Mesendoderm (in vitro differentiated cells): ENCODE results near the gene PSKH1.

Experiments used
- DNase-seq: peaks from one replicate; pipeline ENCODE4 v3.0.0; 2013
- H2AK5ac ChIP-seq: 2 replicates; pipeline ENCODE4 v1.6.1; 2013; ENCODE audit warnings: low read length, inconsistent platforms
- H2BK120ac ChIP-seq: 2 replicates; pipeline ENCODE4 v1.6.1; 2013; ENCODE audit warnings: low read depth, mild to moderate bottlenecking, low read length, moderate library complexity, mixed read lengths
- H2BK15ac ChIP-seq: replicated peaks from 2 replicates; pipeline ENCODE4 v1.6.1; 2013; ENCODE audit warnings: low read depth, mild to moderate bottlenecking, moderate library complexity
- H2BK5ac ChIP-seq: 2 replicates; pipeline ENCODE4 v1.6.1; 2013; ENCODE audit warnings: low read length, inconsistent platforms
- H3K18ac ChIP-seq: 2 replicates; pipeline ENCODE4 v1.6.1; 2013; ENCODE audit warnings: mild to moderate bottlenecking, low read length, mixed read lengths
- H3K23ac ChIP-seq: one replicate; pipeline ENCODE4 v1.6.1; 2013; ENCODE audit warnings: low read length
- H3K27ac ChIP-seq: 2 replicates; pipeline ENCODE4 v1.5.1; 2013; ENCODE audit warnings: low read depth, mild to moderate bottlenecking, inconsistent platforms, low read length, moderate library complexity
- H3K27me3 ChIP-seq: 2 replicates; pipeline ENCODE4 v1.6.1; 2013; ENCODE audit warnings: low read length, control low read depth, mild to moderate bottlenecking, inconsistent platforms; ENCODE audit not compliant: insufficient read depth, poor library complexity
- H3K36me3 ChIP-seq: 2 replicates; pipeline ENCODE4 v1.6.1; 2013; ENCODE audit warnings: low read length, inconsistent platforms; ENCODE audit not compliant: control insufficient read depth, insufficient read depth
- H3K4ac ChIP-seq: one replicate; pipeline ENCODE4 v1.6.1; 2013; ENCODE audit warnings: low read depth, mild to moderate bottlenecking, low read length, moderate library complexity
- H3K4me1 ChIP-seq: 2 replicates; pipeline ENCODE4 v1.6.1; 2013; ENCODE audit warnings: low read depth, low read length, inconsistent platforms; ENCODE audit not compliant: control insufficient read depth
- H3K4me2 ChIP-seq: 2 replicates; pipeline ENCODE4 v1.6.1; 2013; ENCODE audit warnings: low read length
- H3K4me3 ChIP-seq: 2 replicates; pipeline ENCODE4 v1.5.1; 2013; ENCODE audit warnings: mild to moderate bottlenecking, low read length
- H3K56ac ChIP-seq: one replicate; pipeline ENCODE4 v1.6.1; 2013; ENCODE audit warnings: low read length
- H3K79me1 ChIP-seq: 2 replicates; pipeline ENCODE4 v1.6.1; 2013; ENCODE audit warnings: low read length, inconsistent platforms
- H3K79me2 ChIP-seq: 2 replicates; pipeline ENCODE4 v1.6.1; 2013; ENCODE audit warnings: mild to moderate bottlenecking, low read length; ENCODE audit not compliant: control insufficient read depth, insufficient read depth
- H3K9ac ChIP-seq: 2 replicates; pipeline ENCODE4 v1.6.1; 2013; ENCODE audit warnings: low read length, inconsistent platforms
- H4K5ac ChIP-seq: one replicate; pipeline ENCODE4 v1.6.1; 2013; ENCODE audit warnings: low read length
- H4K8ac ChIP-seq: one replicate; pipeline ENCODE4 v1.6.1; 2013; ENCODE audit warnings: low read depth, mild to moderate bottlenecking, control low read depth, low read length, moderate library complexity
- WGBS: extraction: QIAGEN DNeasy Blood & Tissue Kit; methylation state at CpG from one replicate; pipeline ENCODE4 v1.1.7; 2013; ENCODE audit warnings: low lambda C conversion rate, missing lambda C conversion rate; ENCODE audit not compliant: insufficient coverage; ENCODE audit errors: extremely low coverage; 5-methylcytosine and 5-hydroxymethylcytosine counted together

PSKH1 gene

DNA sequence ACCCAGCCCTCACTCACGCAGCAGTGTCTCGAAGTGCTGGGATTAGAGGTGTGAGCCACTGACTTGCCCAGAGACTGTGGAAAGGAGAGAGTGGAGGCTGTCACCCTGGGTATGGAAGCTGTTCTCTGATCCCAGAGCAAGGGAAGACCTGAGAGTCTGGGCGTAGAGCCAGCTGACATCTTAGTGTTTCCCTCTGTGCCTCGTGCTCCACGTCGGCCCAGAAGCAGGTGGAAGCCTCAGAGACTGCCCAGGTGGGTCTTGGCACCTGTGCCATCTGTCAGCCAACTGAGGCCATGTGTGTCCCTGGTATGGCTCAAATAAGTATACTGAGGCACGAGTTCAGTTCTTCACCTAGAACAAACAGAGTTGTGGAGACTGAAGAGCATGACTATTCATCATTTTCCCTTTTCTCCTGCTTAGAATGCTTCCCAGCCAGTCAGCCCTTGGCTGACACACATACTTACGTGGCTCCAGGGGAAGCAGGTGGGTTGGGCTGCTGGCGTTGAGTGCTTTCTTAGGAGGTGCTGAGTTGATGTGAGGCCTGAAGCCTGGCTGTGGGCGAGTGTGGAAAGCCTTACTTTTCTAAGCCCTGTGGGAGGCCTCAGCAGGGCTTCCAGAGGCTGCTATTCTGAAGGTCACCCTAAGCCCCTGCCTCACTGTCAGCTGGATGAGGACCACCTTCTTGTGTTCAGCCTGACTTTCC, 30.5 kb downstream of the PSKH1 start:
- Histone ChIP-seq H3K27ac (no peak overlapping the region), H3K23ac (no peak overlapping the region), H4K8ac (no peak overlapping the region), H3K79me2 (peaks cover 2% of the 10 kb centered on the region), H3K79me1 (peaks cover 8% of the 10 kb centered on the region), H3K9ac (no peak overlapping the region), H3K56ac (no peak overlapping the region), H2BK5ac (no peak overlapping the region), H3K4ac (no peak overlapping the region), H3K4me3 (no peak overlapping the region), H3K27me3 (no peaks in the 10 kb centered on the region), H3K4me1 (peaks cover 1% of the 10 kb centered on the region), H3K36me3 (peaks cover 2% of the 10 kb centered on the region), H4K5ac (no peak overlapping the region), H3K4me2 (no peak overlapping the region), H2BK15ac (no peak overlapping the region), H2BK120ac (no peak overlapping the region), H2AK5ac (no peak overlapping the region), H3K18ac (no peak overlapping the region)
- DNase-seq = no peak
- WGBS = no CpG with 5 or more reads among the region's 10 CpGs

- H3K4me2 ChIP-seq = no peak overlapping the region
- H3K56ac ChIP-seq = no peak overlapping the region
- no peak for DNase-seq
- no peak overlapping the region for H4K8ac ChIP-seq
- no peak overlapping the region for H3K27ac ChIP-seq
- no peaks in the 10 kb centered on the region for H3K27me3 ChIP-seq
- no peak overlapping the region for H3K23ac ChIP-seq
- H2BK5ac ChIP-seq = no peak overlapping the region
- peaks cover 2% of the 10 kb centered on the region for H3K36me3 ChIP-seq
- H3K79me2 ChIP-seq = peaks cover 2% of the 10 kb centered on the region
- no peak overlapping the region for H2BK120ac ChIP-seq
- H2AK5ac ChIP-seq = no peak overlapping the region
- no CpG with 5 or more reads among the region's 10 CpGs for WGBS
- no peak overlapping the region for H3K4me3 ChIP-seq
- H3K4ac ChIP-seq = no peak overlapping the region
- H4K5ac ChIP-seq = no peak overlapping the region
- no peak overlapping the region for H2BK15ac ChIP-seq
- H3K9ac ChIP-seq = no peak overlapping the region
- peaks cover 1% of the 10 kb centered on the region for H3K4me1 ChIP-seq
- no peak overlapping the region for H3K18ac ChIP-seq
- H3K79me1 ChIP-seq = peaks cover 7% of the 10 kb centered on the region
These were observed 31.3 kb downstream of the PSKH1 start for GRCh38 chr16:67924140-67924906.

GRCh38 chr16:67926181-67926750, 33.2 kb downstream of the PSKH1 start:
- Histone ChIP-seq H3K18ac (no peak overlapping the region), H3K56ac (peak overlapping the region; percentile 43), H4K8ac (no peak overlapping the region), H4K5ac (no peak overlapping the region), H2BK120ac (no peak overlapping the region), H3K27me3 (no peaks in the 10 kb centered on the region), H2AK5ac (no peak overlapping the region), H3K4me1 (peaks cover 1% of the 10 kb centered on the region), H3K36me3 (peaks cover 2% of the 10 kb centered on the region), H3K23ac (no peak overlapping the region), H3K4ac (no peak overlapping the region), H3K27ac (no peak overlapping the region), H3K9ac (peak overlapping the region; percentile 14), H2BK15ac (no peak overlapping the region), H3K4me2 (no peak overlapping the region), H3K4me3 (no peak overlapping the region), H3K79me2 (no peaks in the 10 kb centered on the region), H2BK5ac (no peak overlapping the region), H3K79me1 (peaks cover 2% of the 10 kb centered on the region)
- WGBS = no CpG with 5 or more reads among the region's 13 CpGs
- peak; percentile 36 for DNase-seq

GRCh38 chr16:67927131-67927941, 34.3 kb downstream of the PSKH1 start:
- no CpG with 5 or more reads among the region's 22 CpGs for WGBS
- H3K27me3 ChIP-seq = no peaks in the 10 kb centered on the region
- H3K79me1 ChIP-seq = peaks cover 2% of the 10 kb centered on the region
- no peak overlapping the region for H3K23ac ChIP-seq
- peaks cover 2% of the 10 kb centered on the region for H3K36me3 ChIP-seq
- no peaks in the 10 kb centered on the region for H3K79me2 ChIP-seq
- no peak overlapping the region for H3K9ac ChIP-seq
- no peak overlapping the region for H2BK15ac ChIP-seq
- H4K8ac ChIP-seq = no peak overlapping the region
- no peak overlapping the region for H3K18ac ChIP-seq
- no peak overlapping the region for H3K4me2 ChIP-seq
- no peak overlapping the region for H3K27ac ChIP-seq
- no peak overlapping the region for H3K4me3 ChIP-seq
- no peak overlapping the region for H3K56ac ChIP-seq
- no peak overlapping the region for H2BK5ac ChIP-seq
- H3K4ac ChIP-seq = no peak overlapping the region
- no peak overlapping the region for H2BK120ac ChIP-seq
- no peak overlapping the region for H2AK5ac ChIP-seq
- no peak overlapping the region for H4K5ac ChIP-seq
- no peak for DNase-seq
- peaks cover 1% of the 10 kb centered on the region for H3K4me1 ChIP-seq

DNA sequence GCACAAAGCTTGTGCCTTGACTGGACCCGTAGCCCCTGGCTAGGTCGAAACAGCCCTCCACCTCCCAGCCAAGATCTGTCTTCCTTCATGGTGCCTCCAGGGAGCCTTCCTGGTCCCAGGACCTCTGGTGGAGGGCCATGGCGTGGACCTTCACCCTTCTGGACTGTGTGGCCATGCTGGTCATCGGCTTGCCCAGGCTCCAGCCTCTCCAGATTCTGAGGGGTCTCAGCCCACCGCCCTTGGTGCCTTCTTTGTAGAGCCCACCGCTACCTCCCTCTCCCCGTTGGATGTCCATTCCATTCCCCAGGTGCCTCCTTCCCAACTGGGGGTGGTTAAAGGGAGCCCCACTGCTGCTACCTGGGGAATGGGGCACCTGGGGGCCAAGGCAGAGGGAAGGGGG, 35.1 kb downstream of the PSKH1 start:
- no peak overlapping the region for H3K9ac ChIP-seq
- H3K4me3 ChIP-seq = no peak overlapping the region
- no peak overlapping the region for H2BK15ac ChIP-seq
- peaks cover 2% of the 10 kb centered on the region for H3K79me1 ChIP-seq
- no peaks in the 10 kb centered on the region for H3K27me3 ChIP-seq
- H3K4me1 ChIP-seq = peaks cover 1% of the 10 kb centered on the region
- H4K5ac ChIP-seq = no peak overlapping the region
- no peak overlapping the region for H3K56ac ChIP-seq
- no peak overlapping the region for H3K4ac ChIP-seq
- DNase-seq = no peak
- no peak overlapping the region for H3K18ac ChIP-seq
- H2AK5ac ChIP-seq = no peak overlapping the region
- no peak overlapping the region for H2BK5ac ChIP-seq
- no CpG with 5 or more reads among the region's 7 CpGs for WGBS
- no peak overlapping the region for H3K4me2 ChIP-seq
- no peak overlapping the region for H4K8ac ChIP-seq
- no peak overlapping the region for H3K23ac ChIP-seq
- H3K79me2 ChIP-seq = no peaks in the 10 kb centered on the region
- H3K36me3 ChIP-seq = peaks cover 2% of the 10 kb centered on the region
- H3K27ac ChIP-seq = no peak overlapping the region
- H2BK120ac ChIP-seq = no peak overlapping the region
